IPS-15b (cell line): ENCODE data around the gene SKI.

Source experiments
- H3K27me3 ChIP-seq: one replicate; pipeline ENCODE4 v1.6.1; 2013; ENCODE audit warnings: low read length; ENCODE audit not compliant: control insufficient read depth, insufficient read depth
- H3K36me3 ChIP-seq: one replicate; pipeline ENCODE4 v1.6.1; 2013; ENCODE audit warnings: low read length; ENCODE audit not compliant: control insufficient read depth, insufficient read depth
- H3K4me1 ChIP-seq: one replicate; pipeline ENCODE4 v1.6.1; 2013; ENCODE audit warnings: mild to moderate bottlenecking, low read length; ENCODE audit not compliant: control insufficient read depth, insufficient read depth
- H3K4me3 ChIP-seq: one replicate; pipeline ENCODE4 v1.5.1; 2013; ENCODE audit warnings: low read depth, low read length
- H3K9ac ChIP-seq: one replicate; pipeline ENCODE4 v1.6.1; 2013; ENCODE audit warnings: low read depth, mild to moderate bottlenecking, low read length
- H3K9me3 ChIP-seq: one replicate; pipeline ENCODE4 v1.6.1; 2013; ENCODE audit warnings: mild to moderate bottlenecking, low read length; ENCODE audit not compliant: control insufficient read depth, insufficient read depth

The SKI gene

DNA sequence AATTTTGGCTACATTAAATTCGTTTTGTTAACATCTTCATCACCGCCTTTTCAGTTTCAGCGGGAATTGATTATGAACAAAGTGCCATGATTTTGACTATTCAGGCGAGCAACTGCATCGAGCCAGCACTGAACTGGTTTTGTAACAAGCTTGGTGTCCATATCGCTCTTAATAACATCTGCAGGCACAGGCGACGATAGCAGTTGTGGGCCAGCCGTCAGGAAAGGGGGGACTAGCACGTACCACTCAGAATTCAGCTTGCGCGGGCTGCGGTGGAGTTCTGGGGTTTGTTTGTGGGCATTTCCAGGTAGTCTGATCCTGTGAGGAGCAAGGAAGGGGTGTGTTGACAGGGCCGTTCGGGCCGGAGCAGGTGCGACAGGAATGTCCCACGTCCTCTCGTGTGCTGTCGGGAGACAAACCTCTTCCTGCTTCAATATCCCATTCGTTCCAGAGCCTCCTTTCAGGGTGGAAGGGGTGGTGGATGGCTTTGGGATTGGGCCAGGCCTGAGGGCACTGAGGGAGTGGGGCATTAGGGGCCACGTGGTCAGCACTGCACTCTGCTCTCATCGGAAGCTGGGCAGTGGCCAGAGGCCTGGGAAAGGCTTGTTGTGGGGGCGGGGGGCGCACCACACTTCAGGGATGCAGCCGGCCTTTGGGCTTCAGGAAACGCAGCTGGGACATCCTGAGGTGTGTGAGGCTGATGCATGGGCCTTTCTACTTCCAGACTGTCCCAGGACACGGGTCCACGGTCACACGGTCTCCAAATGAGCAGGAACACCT is 39.1 kb downstream of the SKI start:
- Histone ChIP-seq H3K9ac (no peak overlapping the region), H3K27me3 (no peaks in the 10 kb centered on the region), H3K4me1 (peaks cover 2% of the 10 kb centered on the region), H3K9me3 (no peaks in the 10 kb centered on the region), H3K4me3 (no peak overlapping the region), H3K36me3 (peaks cover 5% of the 10 kb centered on the region)

GRCh38 chr1:2267862-2268261 is 39.7 kb downstream of the SKI start:
- Histone ChIP-seq H3K9me3 (no peaks in the 10 kb centered on the region), H3K4me1 (peaks cover 2% of the 10 kb centered on the region), H3K9ac (no peak overlapping the region)

DNA sequence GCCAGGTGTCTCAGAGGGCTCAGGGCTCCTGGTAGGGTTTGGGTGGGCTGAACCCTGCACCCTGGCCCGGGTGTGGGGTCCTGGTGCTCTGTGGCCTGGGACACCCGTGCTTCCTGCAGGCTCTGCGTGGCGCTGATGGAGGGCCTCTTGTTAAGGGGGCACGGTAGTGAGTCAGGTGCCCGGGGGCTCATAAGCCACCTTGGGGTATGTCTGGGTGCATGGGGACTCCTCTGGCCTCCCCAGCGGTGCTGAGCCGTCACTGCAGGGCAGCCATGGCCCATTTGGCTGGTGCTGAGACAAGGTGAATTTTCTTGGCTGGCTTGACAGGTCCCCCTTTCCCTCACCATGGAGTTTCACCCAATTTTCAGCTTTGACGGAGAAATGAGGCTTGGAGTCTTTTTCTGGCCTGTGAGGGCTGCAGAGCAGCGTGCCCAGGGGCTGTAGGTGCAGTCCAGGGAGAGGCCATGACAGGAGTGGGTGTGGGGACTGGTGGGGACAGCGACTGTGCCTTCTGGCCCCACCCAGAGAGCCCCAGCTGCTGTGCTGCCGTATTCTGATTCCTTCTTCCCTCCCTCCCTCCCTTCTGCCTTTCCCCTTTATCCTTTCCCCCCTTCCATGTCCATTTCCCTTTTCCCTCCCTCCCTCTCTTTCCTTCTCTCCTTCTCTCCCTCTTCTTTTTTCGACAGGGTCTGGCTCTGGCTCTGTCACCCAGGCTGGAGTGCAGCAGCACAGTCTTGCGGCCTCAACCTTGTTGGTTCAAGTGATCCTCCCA is 40.4 kb downstream of the SKI start:
- no peak overlapping the region for H3K9ac ChIP-seq
- no peaks in the 10 kb centered on the region for H3K27me3 ChIP-seq
- H3K9me3 ChIP-seq = no peaks in the 10 kb centered on the region
- peaks cover 2% of the 10 kb centered on the region for H3K4me1 ChIP-seq
- no peak overlapping the region for H3K4me3 ChIP-seq
- peaks cover 5% of the 10 kb centered on the region for H3K36me3 ChIP-seq

More at GRCh38 chr1:2267862-2268261, 39.7 kb downstream of the SKI start:
- H3K36me3 ChIP-seq = peaks cover 5% of the 10 kb centered on the region
- H3K4me3 ChIP-seq = no peak overlapping the region
- H3K27me3 ChIP-seq = no peaks in the 10 kb centered on the region

- Histone ChIP-seq H3K27me3 (no peaks in the 10 kb centered on the region), H3K4me3 (no peak overlapping the region), H3K4me1 (peaks cover 2% of the 10 kb centered on the region), H3K9me3 (no peaks in the 10 kb centered on the region), H3K9ac (no peak overlapping the region), H3K36me3 (peaks cover 7% of the 10 kb centered on the region)
These were observed 41.2 kb downstream of the SKI start for GRCh38 chr1:2269193-2269921.

- Histone ChIP-seq H3K9me3 (no peaks in the 10 kb centered on the region), H3K4me3 (no peak overlapping the region), H3K9ac (no peak overlapping the region), H3K27me3 (no peaks in the 10 kb centered on the region), H3K36me3 (peaks cover 8% of the 10 kb centered on the region), H3K4me1 (peaks cover 2% of the 10 kb centered on the region)
These were observed 41.8 kb downstream of the SKI start for GRCh38 chr1:2269922-2270259.

- Histone ChIP-seq H3K9me3 (no peaks in the 10 kb centered on the region), H3K36me3 (peaks cover 8% of the 10 kb centered on the region), H3K4me3 (no peak overlapping the region), H3K4me1 (peaks cover 2% of the 10 kb centered on the region), H3K9ac (peak overlapping the region; percentile 60), H3K27me3 (no peaks in the 10 kb centered on the region)
These were observed 42.4 kb downstream of the SKI start for GRCh38 chr1:2270260-2271100.

- Histone ChIP-seq H3K36me3 (peaks cover 8% of the 10 kb centered on the region), H3K9me3 (no peaks in the 10 kb centered on the region), H3K4me1 (peaks cover 2% of the 10 kb centered on the region), H3K27me3 (no peaks in the 10 kb centered on the region), H3K9ac (peak overlapping the region; percentile 60), H3K4me3 (no peak overlapping the region)
These were observed 43.1 kb downstream of the SKI start for GRCh38 chr1:2271211-2271721.

- Histone ChIP-seq H3K9me3 (no peaks in the 10 kb centered on the region), H3K4me3 (no peak overlapping the region), H3K36me3 (peaks cover 8% of the 10 kb centered on the region), H3K4me1 (peaks cover 2% of the 10 kb centered on the region), H3K27me3 (no peaks in the 10 kb centered on the region), H3K9ac (no peak overlapping the region)
These were observed 43.9 kb downstream of the SKI start for GRCh38 chr1:2271841-2272655.

GRCh38 chr1:2272686-2273400 is 44.7 kb downstream of the SKI start:
- no peak overlapping the region for H3K4me3 ChIP-seq
- peaks cover 2% of the 10 kb centered on the region for H3K4me1 ChIP-seq
- peaks cover 14% of the 10 kb centered on the region for H3K36me3 ChIP-seq
- H3K9me3 ChIP-seq = no peaks in the 10 kb centered on the region
- no peaks in the 10 kb centered on the region for H3K27me3 ChIP-seq
- no peak overlapping the region for H3K9ac ChIP-seq

- no peak overlapping the region for H3K9ac ChIP-seq
- H3K9me3 ChIP-seq = no peaks in the 10 kb centered on the region
- H3K4me3 ChIP-seq = no peak overlapping the region
- peaks cover 6% of the 10 kb centered on the region for H3K4me1 ChIP-seq
- H3K36me3 ChIP-seq = peaks cover 14% of the 10 kb centered on the region
- H3K27me3 ChIP-seq = no peaks in the 10 kb centered on the region
These were observed 45.4 kb downstream of the SKI start for GRCh38 chr1:2273401-2274090.
